Ammon's horn (tissue), 1 donor: ENCODE data around the gene GRIK4.

ENCODE experiments used
- DNase-seq: peaks from one replicate; pipeline ENCODE4 v3.0.0-alpha.2; 2016; ENCODE audit warnings: low spot score

Gene GRIK4

DNA sequence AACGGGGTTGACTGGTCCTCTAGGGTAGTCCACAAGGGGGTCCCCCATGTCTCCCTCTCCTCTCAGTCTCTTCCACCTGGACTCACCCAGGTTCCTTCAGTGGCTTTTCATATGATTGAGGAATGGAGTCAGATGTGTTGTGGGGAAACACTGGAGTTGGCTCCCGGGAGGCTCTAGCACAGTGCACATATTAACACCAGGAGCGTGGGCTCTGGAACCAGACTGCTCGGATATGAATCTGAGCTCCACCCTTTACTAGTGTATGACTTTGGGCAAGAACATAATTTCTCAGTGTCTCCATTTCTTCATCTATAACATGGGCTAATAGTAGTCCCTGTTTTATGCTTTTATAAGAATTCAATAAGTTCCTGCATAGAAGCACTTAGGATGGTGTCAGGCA is 157.0 kb downstream of the GRIK4 start:
- peak; percentile 52 for DNase-seq

GRCh38 chr11:120674542-120674941 is 163.0 kb downstream of the GRIK4 start:
- DNase-seq = no peak

DNA sequence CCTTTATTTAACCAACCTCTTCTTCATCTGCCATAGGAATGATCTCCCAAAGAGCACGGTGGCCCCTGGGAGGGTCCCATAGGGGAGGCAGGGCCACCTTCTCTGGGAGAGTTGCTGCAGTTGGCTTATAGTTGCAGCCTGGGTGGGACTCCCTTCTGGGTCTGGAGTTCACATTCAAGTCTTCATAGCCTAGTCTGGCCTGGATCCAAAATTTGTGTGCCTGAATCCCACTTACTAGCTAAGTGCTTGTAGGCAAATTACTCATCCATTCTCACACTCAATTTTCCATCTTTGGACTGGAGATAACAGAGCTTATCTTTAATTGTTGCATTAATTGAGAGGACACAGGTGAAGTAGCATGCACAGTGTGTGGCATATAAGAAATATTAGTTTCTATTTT is 163.6 kb downstream of the GRIK4 start:
- no peak for DNase-seq

GRCh38 chr11:120676991-120677390 is 165.4 kb downstream of the GRIK4 start:
- no peak for DNase-seq

DNA sequence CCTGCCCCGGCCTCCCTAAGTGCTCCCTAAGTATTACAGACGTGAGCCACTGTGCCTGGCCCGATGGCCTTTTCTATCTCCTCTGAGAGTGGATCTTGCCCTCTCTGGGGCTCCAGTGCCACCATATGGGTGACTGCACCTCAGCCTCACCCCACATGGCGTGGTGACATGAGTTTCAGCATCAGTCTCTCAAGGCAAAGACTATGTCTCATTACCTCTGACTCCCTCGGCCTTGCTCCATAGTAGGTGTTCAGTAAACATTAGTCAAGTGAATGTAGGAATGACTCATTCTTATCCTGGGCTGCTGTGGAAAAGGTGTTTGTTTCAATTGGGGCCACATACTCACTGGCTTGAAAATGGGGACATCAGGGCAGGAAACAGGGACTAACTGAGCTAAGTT is 168.8 kb downstream of the GRIK4 start:
- no peak for DNase-seq

GRCh38 chr11:120681434-120682331 is 170.1 kb downstream of the GRIK4 start:
- no peak for DNase-seq

DNA sequence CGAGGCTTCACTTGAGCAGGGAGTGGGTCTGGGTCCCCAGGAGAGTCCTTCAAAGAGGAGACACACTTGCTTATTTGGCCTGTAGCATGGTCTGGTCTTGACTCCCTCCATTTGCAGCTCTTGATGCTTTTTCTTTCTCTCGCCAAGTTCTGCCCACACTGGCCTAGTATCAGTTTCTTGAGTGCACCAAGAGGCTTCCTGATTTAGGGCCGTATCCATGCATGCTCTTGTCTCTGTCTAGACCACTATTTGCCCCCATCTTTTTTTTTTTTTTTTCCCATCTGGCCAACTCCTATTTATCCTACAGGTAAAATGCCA is 170.7 kb downstream of the GRIK4 start:
- DNase-seq = no peak

- DNase-seq = no peak
Observed at GRCh38 chr11:120682866-120683265, 171.3 kb downstream of the GRIK4 start.

DNA sequence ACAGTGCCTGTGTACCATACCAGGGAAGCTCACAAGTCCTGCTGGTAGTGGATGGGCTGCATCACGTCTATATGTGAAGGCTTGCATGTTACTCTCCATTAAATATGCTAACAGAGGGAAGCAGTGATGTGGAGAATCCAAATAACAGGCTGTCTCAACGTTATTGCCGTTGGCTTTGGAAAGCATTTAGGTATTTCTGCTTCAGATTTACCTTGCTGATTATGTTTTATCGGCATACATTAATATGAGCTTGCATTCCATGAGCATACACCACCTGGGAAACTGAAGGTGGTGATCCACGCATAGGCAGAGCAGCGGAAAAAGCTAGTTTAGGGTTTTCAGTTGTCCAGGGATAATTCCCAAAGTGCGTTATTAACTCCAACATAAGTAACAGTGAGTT is 175.0 kb downstream of the GRIK4 start:
- DNase-seq = no peak

- DNase-seq = no peak
Observed at GRCh38 chr11:120688163-120688562, 176.6 kb downstream of the GRIK4 start.

DNA sequence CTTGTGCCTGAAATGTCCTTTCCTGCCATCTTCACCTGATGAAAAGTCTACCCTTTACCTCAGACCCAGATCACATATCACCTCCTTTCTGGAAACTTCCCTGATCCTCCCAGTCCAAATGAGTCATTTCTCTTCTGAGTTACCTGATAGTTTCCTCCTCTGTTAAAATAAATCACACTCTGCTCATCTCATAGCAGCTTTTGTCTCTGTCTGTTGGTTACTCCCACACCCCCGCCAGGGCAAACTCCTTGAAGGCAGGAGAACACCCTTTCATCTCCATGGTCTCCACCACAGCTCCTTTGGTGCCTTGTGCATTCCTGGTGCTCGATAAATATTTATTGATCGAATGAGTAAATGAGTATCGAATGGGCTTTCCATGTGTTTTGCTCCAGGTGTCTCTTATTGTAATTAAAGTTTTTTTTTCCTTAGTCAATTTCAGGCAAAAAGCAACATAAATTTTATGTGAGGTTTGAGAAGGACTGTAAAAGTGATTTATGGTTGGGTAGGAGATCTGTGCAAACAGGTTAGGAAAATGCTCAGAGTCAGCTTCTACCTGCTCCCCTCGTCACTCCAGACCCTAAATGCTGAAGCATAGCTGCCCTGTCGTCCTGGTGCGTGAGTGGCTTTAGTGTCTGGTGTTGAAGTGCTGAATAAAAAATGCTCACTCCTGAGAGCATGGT is 178.2 kb downstream of the GRIK4 start:
- no peak for DNase-seq

GRCh38 chr11:120690406-120690805 is 178.9 kb downstream of the GRIK4 start:
- no peak for DNase-seq

DNA sequence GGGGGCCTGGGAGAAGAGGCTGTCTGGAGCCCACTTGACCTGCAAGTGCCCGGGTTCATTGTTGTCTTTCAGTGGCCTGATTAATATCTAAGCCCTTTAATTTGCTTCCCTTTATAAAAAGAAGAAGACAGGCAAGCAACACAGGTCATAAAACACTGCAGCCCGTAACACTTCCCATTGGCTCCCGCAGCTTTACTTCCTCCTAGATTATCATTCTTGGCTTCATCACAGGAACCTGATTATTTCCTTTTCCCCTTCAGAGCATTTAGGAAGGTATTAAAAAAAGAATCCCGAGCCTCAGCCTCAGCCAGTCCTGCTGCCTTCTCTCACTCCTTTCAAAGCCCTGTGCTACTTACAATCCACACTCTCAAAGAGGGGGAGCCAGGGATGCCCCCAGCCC is 183.2 kb downstream of the GRIK4 start:
- no peak for DNase-seq

- DNase-seq = no peak
Observed at GRCh38 chr11:120695426-120695825, 183.9 kb downstream of the GRIK4 start.

GRCh38 chr11:120695939-120696338 is 184.4 kb downstream of the GRIK4 start:
- DNase-seq = no peak

GRCh38 chr11:120696597-120697218 is 185.2 kb downstream of the GRIK4 start:
- no peak for DNase-seq

GRCh38 chr11:120698918-120699317 is 187.4 kb downstream of the GRIK4 start:
- DNase-seq = no peak

DNA sequence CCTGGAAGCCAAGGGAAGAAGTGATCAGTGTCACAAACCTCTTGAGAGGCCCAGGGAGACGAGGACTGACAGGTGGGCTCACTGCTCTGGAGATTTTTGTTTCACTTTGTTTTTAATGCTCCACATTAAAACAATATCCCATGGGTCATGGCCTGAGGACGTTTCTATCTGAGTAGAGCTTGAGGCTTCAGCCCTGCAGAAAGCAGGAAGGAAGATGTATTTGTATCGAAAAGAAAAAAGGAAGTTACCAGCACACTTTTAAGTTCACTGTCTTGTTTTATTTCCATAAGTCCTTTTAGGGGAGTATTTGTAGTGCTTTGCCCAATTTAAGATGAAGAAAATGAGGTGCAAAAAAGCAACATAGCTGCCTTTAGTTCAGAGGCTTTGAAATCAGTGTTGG is 191.1 kb downstream of the GRIK4 start:
- DNase-seq = no peak

- no peak for DNase-seq
Observed at GRCh38 chr11:120703358-120704152, 192.0 kb downstream of the GRIK4 start.

GRCh38 chr11:120704256-120704750 is 192.8 kb downstream of the GRIK4 start:
- no peak for DNase-seq

GRCh38 chr11:120706257-120706656 is 194.7 kb downstream of the GRIK4 start:
- DNase-seq = no peak

DNA sequence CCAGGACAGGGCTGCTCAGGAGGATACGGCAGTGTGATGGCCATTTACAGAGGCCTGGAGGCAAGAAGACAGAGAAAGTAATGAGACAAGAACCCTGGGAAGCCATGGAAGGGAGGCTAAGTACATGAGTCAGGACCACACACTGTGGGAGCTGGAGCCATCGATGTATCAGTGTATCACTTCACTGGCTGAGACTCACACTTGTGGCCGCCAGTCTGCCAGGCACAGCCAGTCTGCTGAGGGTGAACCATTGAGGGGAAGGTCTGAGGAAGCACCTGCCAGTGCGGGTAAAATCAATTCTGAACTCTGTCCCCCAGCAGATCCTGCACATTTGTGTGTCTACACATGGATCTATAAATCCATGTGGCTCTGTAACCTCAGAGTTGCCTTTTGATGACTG is 195.6 kb downstream of the GRIK4 start:
- no peak for DNase-seq
